Measurements from ENCODE around the gene SOX10. TPM values are rescaled to one million over a fixed set of nuclear protein-coding genes. Genes with fewer than 3 reads are reported as not detected.

SOX10 gene
- total and polyA plus RNA-seq, 2 of the 13 experiments (the other 11 are each of a cell fraction or from before 2014, with no cell fraction given) = not detected

- H3K4me3 ChIP-seq (replicated peaks in 1 of 3; ENCODE audit: insufficient read depth in 1 of 3, low read depth in 2 of 3, low read length in 3 of 3) = no peak overlapping the region
- no peaks in the 10 kb centered on the region for H3K9me3 ChIP-seq (ENCODE audit: low read length)
- POLR2A ChIA-PET = no interaction called here
- in situ Hi-C loops (cut with HindIII; ENCODE audit: extremely low pct_ligation_motif_present, low pct_unique_long_range_greater_than_20kb) = no loop called here
- TF ChIP-seq ZNF317 (CRISPR knock-in tag; IDR thresholded peaks at IDR 0.05) (peak; percentile 82), CBFB (CRISPR knock-in tag; IDR thresholded peaks at IDR 0.05) (no peak), DZIP1 (CRISPR knock-in tag; IDR thresholded peaks at IDR 0.05) (no peak), TCF7 (IDR thresholded peaks at IDR 0.05; ENCODE audit: low read depth) (no peak), PRDM10 (CRISPR knock-in tag; IDR thresholded peaks at IDR 0.05; ENCODE audit: low read depth) (peak; percentile 65; the same call in 1 of the 2 replicates), RORA (CRISPR knock-in tag; IDR thresholded peaks at IDR 0.05) (no peak)
- H3K4me2 ChIP-seq (ENCODE audit: low read depth, low read length) = peak overlapping the region; percentile 15; the same call in 1 of the 2 replicates
- FAIRE-seq (no peak), DNase-seq (ENCODE audit: low spot score) (no peak), ATAC-seq (peak; percentile 18; the same call in 2 of the 3 replicates)
- intact Hi-C loops (cut with micrococcal nuclease; ENCODE audit: unreplicated experiment) = no loop called here
- H4K20me1 ChIP-seq (ENCODE audit: insufficient read depth, low read length) = no peaks in the 10 kb centered on the region
- H3K36me3 ChIP-seq (replicated peaks in 1 of 2; ENCODE audit: control insufficient read depth in 1 of 2, insufficient read depth in 2 of 2, low read length in 2 of 2) = no peaks in the 10 kb centered on the region
- H3K79me2 ChIP-seq (ENCODE audit: insufficient read depth, low read length) = no peaks in the 10 kb centered on the region
- 23% methylated on average over 11 of the region's 16 CpGs for WGBS (ENCODE audit: low lambda C conversion rate)
- CTCF ChIA-PET (ENCODE audit: low intra/inter-chr PET ratio, low total read pairs) = no interaction called here
- H3K4me1 ChIP-seq (ENCODE audit: insufficient read depth, low read length) = peaks cover 73% of the 10 kb centered on the region
- no peak overlapping the region for H3K9ac ChIP-seq (ENCODE audit: insufficient read depth, low read depth, low read length)
- H2AFZ ChIP-seq (ENCODE audit: low read length) = no peak overlapping the region
- H3K27ac ChIP-seq (ENCODE audit: extremely low read length, insufficient read depth, low read length) = no peak overlapping the region
- peaks cover 3 to 45% of the 10 kb centered on the region in 2 experiments; a peak in 3 of 5 replicates for H3K27me3 ChIP-seq (ENCODE audit: control insufficient read depth in 1 of 2, insufficient read depth in 2 of 2, low read length in 2 of 2)
- no TSS peak for BruUV-seq (replicated peaks)
These were observed 46.2 kb upstream of the SOX10 start for GRCh38 chr22:38030311-38031133.

Measured in HepG2 (cell line).